OCI-LY1 (cell line): Measurements from ENCODE around the gene GNG10.
"Not testable (repeated sequence)": the region's sequence is repeated elsewhere in the genome, so short reads cannot be mapped to it uniquely, and the experiment has no call there.

Experiments used
- EZH2 ChIP-seq: fragments of 200-600 bp; sonication (generic), shearing (Covaris generic); IDR thresholded peaks from 2 replicates; pipeline ENCODE4 v1.8.0; 2017; ENCODE audit warnings: borderline replicate concordance, mixed run types, mild to moderate bottlenecking, antibody characterized with exemption, low read length, moderate library complexity, mixed read lengths
- TF ChIP-seq, protein P1 (sequence below): fragments of 200-600 bp; sonication (generic), shearing (Covaris generic); IDR thresholded peaks from 2 replicates; pipeline ENCODE4 v1.5.1; 2017; ENCODE audit warnings: mild to moderate bottlenecking, antibody characterized with exemption, low read length, moderate library complexity, mixed read lengths

DNA sequence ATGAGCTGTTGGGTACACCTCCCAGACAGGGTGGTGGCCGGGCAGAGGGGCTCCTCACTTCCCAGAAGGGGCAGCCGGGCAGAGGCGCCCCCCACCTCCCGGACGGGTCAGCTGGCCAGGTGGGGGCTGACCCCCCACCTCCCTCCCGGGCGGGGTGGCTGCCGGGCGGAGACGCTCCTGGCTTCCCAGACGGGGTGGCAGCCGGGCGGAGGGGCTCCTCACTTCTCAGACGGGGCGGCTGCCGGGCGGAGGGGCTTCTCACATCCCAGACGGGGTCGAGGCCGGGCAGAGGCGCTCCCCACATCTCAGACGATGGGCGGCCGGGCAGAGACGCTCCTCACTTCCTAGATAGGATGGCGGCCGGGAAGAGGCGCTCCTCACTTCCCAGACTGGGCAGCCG lies 44.1 kb upstream of the GNG10 start:
- TF ChIP-seq, protein P1, sequence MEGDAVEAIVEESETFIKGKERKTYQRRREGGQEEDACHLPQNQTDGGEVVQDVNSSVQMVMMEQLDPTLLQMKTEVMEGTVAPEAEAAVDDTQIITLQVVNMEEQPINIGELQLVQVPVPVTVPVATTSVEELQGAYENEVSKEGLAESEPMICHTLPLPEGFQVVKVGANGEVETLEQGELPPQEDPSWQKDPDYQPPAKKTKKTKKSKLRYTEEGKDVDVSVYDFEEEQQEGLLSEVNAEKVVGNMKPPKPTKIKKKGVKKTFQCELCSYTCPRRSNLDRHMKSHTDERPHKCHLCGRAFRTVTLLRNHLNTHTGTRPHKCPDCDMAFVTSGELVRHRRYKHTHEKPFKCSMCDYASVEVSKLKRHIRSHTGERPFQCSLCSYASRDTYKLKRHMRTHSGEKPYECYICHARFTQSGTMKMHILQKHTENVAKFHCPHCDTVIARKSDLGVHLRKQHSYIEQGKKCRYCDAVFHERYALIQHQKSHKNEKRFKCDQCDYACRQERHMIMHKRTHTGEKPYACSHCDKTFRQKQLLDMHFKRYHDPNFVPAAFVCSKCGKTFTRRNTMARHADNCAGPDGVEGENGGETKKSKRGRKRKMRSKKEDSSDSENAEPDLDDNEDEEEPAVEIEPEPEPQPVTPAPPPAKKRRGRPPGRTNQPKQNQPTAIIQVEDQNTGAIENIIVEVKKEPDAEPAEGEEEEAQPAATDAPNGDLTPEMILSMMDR, result not testable (repeated sequence)
- not testable (repeated sequence) for TF ChIP-seq EZH2
